ENCODE data around the gene CASS4.
"Not testable (repeated sequence)": the region's sequence is repeated elsewhere in the genome, so short reads cannot be mapped to it uniquely, and the experiment has no call there.

The CASS4 gene

GRCh38 chr20:56392881-56393482 is 19.1 kb upstream of the CASS4 start:
- DNase-seq, result no peak

DNA sequence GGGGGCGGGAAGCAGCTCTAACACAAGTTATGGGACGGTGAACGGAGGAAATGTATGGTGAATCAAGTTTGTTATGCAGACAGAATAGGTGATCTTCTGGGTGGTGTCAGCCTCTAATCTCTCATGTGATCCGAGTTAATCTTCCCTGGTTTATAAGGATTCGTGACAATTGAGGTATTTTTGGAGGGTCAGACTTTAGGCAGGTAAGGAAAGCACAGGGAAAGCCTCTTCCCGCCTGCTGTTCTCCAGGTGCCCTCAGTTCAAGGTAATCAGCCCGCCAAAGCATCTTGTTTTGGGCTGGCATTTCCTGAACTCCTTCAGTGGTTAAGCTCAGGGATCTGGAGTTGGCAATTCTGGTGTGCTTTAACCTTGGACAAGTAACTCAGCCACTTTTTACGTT is 18.4 kb upstream of the CASS4 start:
- DNase-seq, result no peak

DNA sequence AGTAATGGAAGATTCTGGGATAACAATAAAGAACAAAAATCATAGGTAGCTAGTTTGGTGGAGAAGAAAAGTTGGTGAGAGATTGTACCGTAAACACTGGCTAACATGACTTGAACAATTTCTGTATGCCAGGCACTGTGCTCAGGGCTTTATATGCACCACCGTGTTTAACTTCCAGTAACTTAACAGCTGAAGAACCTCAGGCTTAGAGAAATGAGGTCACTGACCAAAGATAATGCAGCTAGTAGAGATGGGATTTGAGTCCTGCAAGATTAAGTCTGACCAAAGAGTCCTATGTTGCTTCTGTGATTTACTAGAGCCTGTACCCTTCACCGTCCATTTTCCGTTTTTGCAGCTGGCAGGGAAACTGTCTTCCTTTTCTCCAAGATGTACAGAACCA is 16.9 kb upstream of the CASS4 start:
- no peak for DNase-seq

DNA sequence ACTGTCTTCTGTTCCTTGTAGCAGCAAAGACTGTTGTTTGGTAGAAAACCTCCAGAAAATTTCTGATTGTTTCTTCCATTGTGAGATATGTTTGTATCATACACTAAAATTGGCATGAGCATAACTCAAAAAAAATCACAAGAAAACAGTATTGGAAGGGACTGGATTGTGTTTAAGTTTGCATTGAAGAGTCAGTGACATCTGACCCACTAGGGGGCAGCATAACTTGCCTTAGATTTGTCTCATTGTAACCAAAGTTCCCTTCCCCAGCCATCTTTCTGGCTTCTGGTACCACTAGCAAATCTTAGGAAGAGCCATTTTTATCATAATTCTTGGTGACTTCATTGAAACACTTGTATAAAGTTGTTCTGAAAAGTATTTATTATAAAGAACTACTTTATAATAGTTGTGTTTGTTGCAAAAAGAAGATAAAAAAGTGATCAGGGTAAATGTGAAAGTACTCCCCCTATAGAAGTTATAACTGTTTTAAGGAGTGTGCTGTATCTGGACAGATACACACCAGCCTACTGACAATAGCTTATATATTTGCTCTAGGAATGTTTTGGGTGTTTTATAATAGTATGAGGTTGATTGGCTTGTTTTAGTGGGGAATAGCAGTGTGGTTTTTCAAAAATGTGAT is 11.9 kb upstream of the CASS4 start:
- peak; percentile 80 for DNase-seq

- no peak for DNase-seq
These were observed 8.6 kb upstream of the CASS4 start for GRCh38 chr20:56403465-56403864.

- not testable (repeated sequence) for DNase-seq
These were observed 6.7 kb upstream of the CASS4 start for GRCh38 chr20:56405356-56405755.

DNA sequence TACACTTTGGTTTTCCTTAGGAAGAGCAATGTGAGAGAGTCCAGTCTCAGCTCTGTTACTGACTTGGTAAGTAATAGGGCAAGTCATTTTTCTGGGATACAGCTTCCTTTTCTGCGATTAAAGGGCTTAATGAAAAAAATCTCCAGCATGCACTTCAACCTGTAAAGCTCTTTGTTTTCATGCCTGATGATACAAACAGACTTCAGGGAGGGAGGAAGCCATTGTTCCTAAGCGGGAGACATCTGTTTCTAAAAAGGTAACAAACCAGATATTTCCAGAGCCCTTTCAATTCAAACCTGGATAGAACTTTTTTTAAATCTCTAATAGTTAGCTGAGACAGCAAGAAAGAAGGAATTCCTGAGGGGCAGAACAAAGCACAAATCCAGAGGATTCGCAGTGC is 5.2 kb upstream of the CASS4 start:
- DNase-seq, result no peak

GRCh38 chr20:56409521-56409920 is 2.5 kb upstream of the CASS4 start:
- DNase-seq, result no peak

- no peak for DNase-seq
These were observed 2.1 kb upstream of the CASS4 start for GRCh38 chr20:56409956-56410355.

- not testable (repeated sequence) for DNase-seq
These were observed 773 bp upstream of the CASS4 start for GRCh38 chr20:56411287-56411686.

DNA sequence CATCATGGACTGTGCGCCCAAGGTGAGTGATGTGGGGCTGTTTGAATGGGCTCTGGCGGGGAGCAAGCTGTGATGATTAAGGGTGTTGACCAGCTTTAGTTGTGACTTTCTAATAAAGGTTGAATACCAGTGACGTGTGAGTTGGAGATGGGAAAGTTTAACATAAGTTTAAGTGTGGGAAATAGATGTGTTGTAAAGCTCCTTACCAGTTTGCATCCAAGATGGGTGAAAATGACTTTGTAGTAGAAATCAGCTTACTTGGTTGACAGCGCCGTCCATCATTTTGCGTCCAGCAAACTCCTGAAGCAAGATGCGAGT is 372 bp downstream of the CASS4 start:
- DNase-seq, result no peak

GRCh38 chr20:56412949-56413348 is 889 bp downstream of the CASS4 start:
- no peak for DNase-seq

GRCh38 chr20:56414842-56415765 is 3.0 kb downstream of the CASS4 start:
- peak; percentile 86 for DNase-seq

- peak; percentile 48 for DNase-seq
These were observed 5.3 kb downstream of the CASS4 start for GRCh38 chr20:56417402-56417801.

- no peak for DNase-seq
These were observed 5.9 kb downstream of the CASS4 start for GRCh38 chr20:56417911-56418310.

GRCh38 chr20:56418385-56418861 is 6.4 kb downstream of the CASS4 start:
- peak; percentile 63 for DNase-seq

DNA sequence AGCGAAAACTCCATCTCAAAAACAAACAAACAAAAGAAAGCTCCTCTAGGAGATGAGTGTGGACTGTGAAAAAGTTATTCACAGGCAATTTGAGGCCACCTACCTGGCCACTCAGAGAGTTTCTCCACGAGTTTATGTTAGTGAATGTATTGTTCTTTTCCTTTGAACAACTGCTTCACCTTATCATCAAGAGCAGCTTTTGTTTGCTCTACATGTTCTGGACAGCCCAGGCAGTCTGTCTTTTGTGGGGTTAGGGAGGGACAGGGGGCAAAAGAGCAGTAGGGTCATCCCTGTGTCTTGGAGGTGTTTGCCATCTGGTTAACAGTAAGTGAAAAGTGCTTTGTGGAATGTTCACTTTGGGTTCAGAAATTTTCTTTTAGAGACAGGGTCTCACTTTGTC is 8.0 kb downstream of the CASS4 start:
- peak; percentile 14 for DNase-seq

DNA sequence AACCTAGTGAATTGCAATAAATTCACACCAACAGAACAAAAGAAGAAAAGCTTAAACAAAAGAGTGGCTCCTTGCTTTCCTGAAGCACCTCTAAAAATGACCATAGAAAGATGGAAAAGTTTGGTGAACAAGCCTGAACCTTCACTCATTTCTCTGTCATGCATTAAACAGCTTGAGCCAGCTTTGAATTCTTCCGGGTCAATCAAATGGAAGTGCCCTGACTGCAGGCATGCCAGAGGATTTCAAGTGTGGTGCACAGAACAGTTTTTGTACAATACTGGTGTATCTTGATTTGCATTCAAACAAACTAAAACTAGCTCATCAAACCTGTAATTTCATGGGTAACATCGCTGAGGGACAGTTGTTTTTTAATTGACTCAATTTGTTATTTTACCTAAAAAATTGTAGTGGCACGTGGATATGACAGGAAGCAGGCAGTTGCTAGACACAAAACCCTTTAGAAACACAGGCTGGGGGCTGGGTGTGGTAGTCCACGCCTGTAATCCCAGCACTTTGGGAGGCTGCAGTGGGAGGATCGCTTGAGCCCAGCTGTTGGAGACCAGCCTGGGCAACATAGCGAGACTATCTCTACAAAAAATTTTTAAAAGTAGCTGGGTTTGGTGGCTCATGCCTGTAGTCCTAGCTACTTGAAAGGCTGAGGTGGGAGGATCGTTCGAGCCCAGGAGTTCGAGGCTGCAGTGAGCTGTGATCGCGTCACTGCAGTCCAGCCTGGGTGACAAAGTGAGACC is 9.1 kb downstream of the CASS4 start:
- DNase-seq, result peak; percentile 45

- peak; percentile 55 for DNase-seq
These were observed 10.2 kb downstream of the CASS4 start for GRCh38 chr20:56422076-56422823.

- peak; percentile 34 for DNase-seq
These were observed 10.7 kb downstream of the CASS4 start for GRCh38 chr20:56422824-56423189.

DNA sequence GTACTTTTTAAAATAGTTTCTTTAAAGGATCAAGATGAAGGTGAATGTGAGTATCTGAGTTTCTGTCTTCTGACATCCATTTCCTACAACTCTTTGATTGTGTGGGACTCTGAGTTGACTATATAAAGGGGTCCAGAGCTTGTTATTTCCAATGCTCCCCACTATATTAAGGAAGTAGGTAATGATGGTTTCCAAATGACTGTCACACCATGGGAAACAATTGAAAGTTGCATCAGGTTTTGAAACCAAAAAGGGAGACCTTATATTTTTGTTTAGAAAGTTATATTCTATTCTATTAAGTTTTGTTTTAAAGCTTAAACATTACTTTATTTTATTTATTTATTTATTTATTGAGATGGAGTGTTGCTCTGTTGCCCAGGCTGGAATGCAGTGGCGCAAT is 11.2 kb downstream of the CASS4 start:
- DNase-seq, result no peak

GRCh38 chr20:56423886-56424285 is 11.8 kb downstream of the CASS4 start:
- DNase-seq, result no peak

- DNase-seq, result peak; percentile 19
These were observed 12.9 kb downstream of the CASS4 start for GRCh38 chr20:56424931-56425330.
